Right lobe of liver (tissue), 6 donors: Measurements from ENCODE around the gene CACNB2. TPM values are rescaled to one million over a fixed set of nuclear protein-coding genes. Genes with fewer than 3 reads are reported as not detected.
A peak's percentile ranks its signal among the peaks of the same experiment; 100 is the strongest.

Experiments
- ATAC-seq, 4 donors: fragments of 200-7000 bp; cut with Tn5 transposase; one replicate each; pipeline ENCODE4 v1.9.1; 2020; ENCODE audit warnings: mild to moderate bottlenecking in 4 of 4, moderate library complexity in 4 of 4
- DNase-seq, 3 donors: peaks; one replicate each; pipeline ENCODE4 v3.0.0-alpha.2; 2020
- H3K27ac ChIP-seq, 3 donors: fragments of 200-600 bp; one replicate each; pipeline ENCODE4 v1.8.0; 2022
- H3K27me3 ChIP-seq, 2 donors: fragments of 200-600 bp; one replicate each; pipeline ENCODE4 v1.8.0; 2022
- H3K36me3 ChIP-seq, 4 donors: fragments of 200-600 bp; sonication (generic) in 1 of 4; one replicate each; pipeline versions ENCODE4 v1.5.1 to v1.8.0; 2017 to 2022; ENCODE audit warnings: control low read depth in 1 of 4
- H3K4me1 ChIP-seq, 4 donors: fragments of 200-600 bp; sonication (generic) in 1 of 4; one replicate each; pipeline versions ENCODE4 v1.5.1 to v1.8.0; 2017 to 2022; ENCODE audit warnings: control low read depth in 1 of 4
- H3K4me3 ChIP-seq, 3 donors: fragments of 200-600 bp; one replicate each; pipeline ENCODE4 v1.8.0; 2022
- H3K9me3 ChIP-seq, 4 donors: fragments of 200-600 bp; sonication (generic) in 1 of 4; one replicate each; pipeline versions ENCODE4 v1.5.1 to v1.8.0; 2017 to 2022; ENCODE audit warnings: control low read depth in 1 of 4
- POLR2A ChIP-seq: fragments of 450-650 bp; IDR thresholded peaks from one replicate; pipeline ENCODE4 v1.6.1; 2017; ENCODE audit warnings: antibody characterized with exemption, mild to moderate bottlenecking
- WGBS: methylation state at CpG from one replicate; pipeline ENCODE4 v1.1.6; 2018; ENCODE audit warnings: low coverage, low lambda C conversion rate; ENCODE audit not compliant: insufficient coverage; ENCODE audit errors: missing lambda C conversion rate; 5-methylcytosine and 5-hydroxymethylcytosine counted together
- intact Hi-C, 2 donors: fragments of 100-400 bp; cut with DNase I; formaldehyde crosslinking; loops; one replicate each; pipeline versions ENCODE4 v1.11.2 to v1.14.1; 2022
- total RNA-seq, 6 experiments: library from RNA; depleted of rRNA in 2 of 6; stranded (reverse); fragments of >200 nt in 2 of 6; fragmentation: NEBNext Ultra II Directional in 3 of 6; extraction: Animal tissue kit (Norgen Biotek cat#: 25700) in 3 of 6; gene quantifications; one replicate each; pipeline versions ENCODE4 v1.1.0 to v1.2.4, GENCODE V29; 2016 to 2023
- TF ChIP-seq, protein P1 (sequence below), 4 donors: fragments of 200-600 bp in 3 of 4; fragments of 450-650 bp in 1 of 4; IDR thresholded peaks; one replicate each; pipeline versions ENCODE4 v1.5.1 to v1.8.0; 2016 to 2022; ENCODE audit warnings: antibody characterized with exemption in 4 of 4, mild to moderate bottlenecking in 2 of 4
- donor health status: DM: no; HTN: yes; CAD: no.
- donor health status: DM: no; HTN: no; CAD: no.
- donor health status: DM: no; HTN: no; CAD: no.
- donor health status: DM: no; HTN: yes; CAD: no.
- donor health status: DM: no; HTN: yes; CAD: no.

The CACNB2 gene
- total RNA-seq, 6 experiments from 2014 or later = 0.12 to 1.8 (median 1.0) TPM; not detected in 1

DNA sequence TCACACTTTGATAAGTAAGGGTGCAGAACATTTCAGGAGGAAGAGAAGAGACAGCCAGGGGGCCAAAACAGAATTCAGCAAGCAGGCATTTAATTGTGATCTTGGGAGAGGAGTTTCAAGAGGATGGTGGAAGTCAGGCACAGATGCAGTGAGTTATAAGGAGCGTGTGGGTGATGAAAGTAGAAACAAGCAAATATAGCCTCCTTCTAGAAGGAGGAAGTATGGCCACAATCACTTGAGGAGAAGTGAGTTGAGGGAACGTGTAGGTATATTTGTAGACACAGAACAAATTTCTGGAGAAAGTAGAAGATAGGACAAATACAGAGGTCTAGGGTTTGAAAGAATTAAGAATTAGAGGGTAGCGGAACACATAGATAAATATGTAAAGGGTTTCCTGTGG lies 165.8 kb downstream of the CACNB2 start:
- WGBS = 60% methylated on average over 3 of the region's 3 CpGs
- H3K9me3 ChIP-seq = no peaks in the 10 kb centered on the region
- no peak overlapping the region for H3K27ac ChIP-seq
- no peak for ATAC-seq
- no peak for DNase-seq
- H3K36me3 ChIP-seq = no peaks in the 10 kb centered on the region
- no peak overlapping the region for H3K4me3 ChIP-seq
- no peaks in the 10 kb centered on the region for H3K27me3 ChIP-seq
- intact Hi-C loops = no loop called here
- no peak for TF ChIP-seq POLR2A
- TF ChIP-seq, protein P1, sequence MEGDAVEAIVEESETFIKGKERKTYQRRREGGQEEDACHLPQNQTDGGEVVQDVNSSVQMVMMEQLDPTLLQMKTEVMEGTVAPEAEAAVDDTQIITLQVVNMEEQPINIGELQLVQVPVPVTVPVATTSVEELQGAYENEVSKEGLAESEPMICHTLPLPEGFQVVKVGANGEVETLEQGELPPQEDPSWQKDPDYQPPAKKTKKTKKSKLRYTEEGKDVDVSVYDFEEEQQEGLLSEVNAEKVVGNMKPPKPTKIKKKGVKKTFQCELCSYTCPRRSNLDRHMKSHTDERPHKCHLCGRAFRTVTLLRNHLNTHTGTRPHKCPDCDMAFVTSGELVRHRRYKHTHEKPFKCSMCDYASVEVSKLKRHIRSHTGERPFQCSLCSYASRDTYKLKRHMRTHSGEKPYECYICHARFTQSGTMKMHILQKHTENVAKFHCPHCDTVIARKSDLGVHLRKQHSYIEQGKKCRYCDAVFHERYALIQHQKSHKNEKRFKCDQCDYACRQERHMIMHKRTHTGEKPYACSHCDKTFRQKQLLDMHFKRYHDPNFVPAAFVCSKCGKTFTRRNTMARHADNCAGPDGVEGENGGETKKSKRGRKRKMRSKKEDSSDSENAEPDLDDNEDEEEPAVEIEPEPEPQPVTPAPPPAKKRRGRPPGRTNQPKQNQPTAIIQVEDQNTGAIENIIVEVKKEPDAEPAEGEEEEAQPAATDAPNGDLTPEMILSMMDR (IDR thresholded peaks at IDR 0.05) = no peak
- H3K4me1 ChIP-seq = no peaks in the 10 kb centered on the region

DNA sequence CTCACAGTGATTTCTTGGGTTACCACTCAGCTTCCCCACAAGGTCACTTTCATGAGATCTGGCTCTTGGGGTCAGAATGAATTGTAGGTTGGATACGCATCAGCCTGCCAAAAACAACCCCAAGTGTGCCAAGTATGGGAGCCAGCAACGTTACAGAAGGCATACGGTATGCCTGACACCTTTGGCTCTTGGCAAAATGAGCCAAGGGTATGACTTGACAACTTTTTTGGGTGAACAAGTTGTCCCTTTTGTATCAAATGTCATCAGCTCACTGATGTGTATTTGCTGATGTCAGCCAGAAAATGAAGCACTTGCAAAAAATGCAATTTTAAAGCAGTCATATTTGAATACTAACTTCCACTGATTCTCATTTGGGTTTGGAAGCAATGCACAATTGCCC lies 168.4 kb downstream of the CACNB2 start:
- no peaks in the 10 kb centered on the region for H3K9me3 ChIP-seq
- 29% methylated on average over 3 of the region's 3 CpGs for WGBS
- intact Hi-C loops = no loop called here
- H3K4me3 ChIP-seq = no peak overlapping the region
- DNase-seq (no peak), ATAC-seq (no peak)
- no peaks in the 10 kb centered on the region for H3K36me3 ChIP-seq
- H3K27me3 ChIP-seq = no peaks in the 10 kb centered on the region
- H3K27ac ChIP-seq = no peak overlapping the region
- H3K4me1 ChIP-seq = peaks cover 0 to 8% (median 3%) of the 10 kb centered on the region in 4 donors
- TF ChIP-seq POLR2A = no peak
- TF ChIP-seq, protein P1 (IDR thresholded peaks at IDR 0.05) = no peak

- no peak overlapping the region for H3K27ac ChIP-seq
- ATAC-seq = no peak
- peaks cover 0 to 14% (median 3%) of the 10 kb centered on the region in 4 donors for H3K4me1 ChIP-seq
- 90% methylated on average over 1 of the region's 2 CpGs for WGBS
- DNase-seq = no peak
- TF ChIP-seq, protein P1 (IDR thresholded peaks at IDR 0.05) = no peak
- no peak for TF ChIP-seq POLR2A
- H3K27me3 ChIP-seq = no peaks in the 10 kb centered on the region
- no peak overlapping the region for H3K4me3 ChIP-seq
- intact Hi-C loops = no loop called here
- no peaks in the 10 kb centered on the region for H3K36me3 ChIP-seq
- H3K9me3 ChIP-seq = no peaks in the 10 kb centered on the region
These were observed 170.5 kb downstream of the CACNB2 start for GRCh38 chr10:18310761-18311160.

- no peaks in the 10 kb centered on the region for H3K36me3 ChIP-seq
- TF ChIP-seq, protein P1 (IDR thresholded peaks at IDR 0.05) = peak; percentile 46 to 62 (median 58)
- TF ChIP-seq POLR2A = no peak
- peaks cover 0 to 14% (median 3%) of the 10 kb centered on the region in 4 donors for H3K4me1 ChIP-seq
- no peak overlapping the region for H3K4me3 ChIP-seq
- DNase-seq (no peak), ATAC-seq (peak; percentile 95 to 98 (median 96))
- intact Hi-C loops = no loop called here
- 25% methylated on average over 7 of the region's 7 CpGs for WGBS
- no peaks in the 10 kb centered on the region for H3K27me3 ChIP-seq
- H3K27ac ChIP-seq = peak overlapping the region in 2 of 3 donors; percentile 44 to 56
- no peaks in the 10 kb centered on the region for H3K9me3 ChIP-seq
These were observed 172.3 kb downstream of the CACNB2 start for GRCh38 chr10:18312374-18313139.
